ENCODE results near the gene ZNF792. TPM values are rescaled to one million over a fixed set of nuclear protein-coding genes. Genes with fewer than 3 reads are reported as not detected.

The ZNF792 gene
- total RNA-seq, 2 experiments from 2014 or later: 5.1 to 5.6 TPM

DNA sequence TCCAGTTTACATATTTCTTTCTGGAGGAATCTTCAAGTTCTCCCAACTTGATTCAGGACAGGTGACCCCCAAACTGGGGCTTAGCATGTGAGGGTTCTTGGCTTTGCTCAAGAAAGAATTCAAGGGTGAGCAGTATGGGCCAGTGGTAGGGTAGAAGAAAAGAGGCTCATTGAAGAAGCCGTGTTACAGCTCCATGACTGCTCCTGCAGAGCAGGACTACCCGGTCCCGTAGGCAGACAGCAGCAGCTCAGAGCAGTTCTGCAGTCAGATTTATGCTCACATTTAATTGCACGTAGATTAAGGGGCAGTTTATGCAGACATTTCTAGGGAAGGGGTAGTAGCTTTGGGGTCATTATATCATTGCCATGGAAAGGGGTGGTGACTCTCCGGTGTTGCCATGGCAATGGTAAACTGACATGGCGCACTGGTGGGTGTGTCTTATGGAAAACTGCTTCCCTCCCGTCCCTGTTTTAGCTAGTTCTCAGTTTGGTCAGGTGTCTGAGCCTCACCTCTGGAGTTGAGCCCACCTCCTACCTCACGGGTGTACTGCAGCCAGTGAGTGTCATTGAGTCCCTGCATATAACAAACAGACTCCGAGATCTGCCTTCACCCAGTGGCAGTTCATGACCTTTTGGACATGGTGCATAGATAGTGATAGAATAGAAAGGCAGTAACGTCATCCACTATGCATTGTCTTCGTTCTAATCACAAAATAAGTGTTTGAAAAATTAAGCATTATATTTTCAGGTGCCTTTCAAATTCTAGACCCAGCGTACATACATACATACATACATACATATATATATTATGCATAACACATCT, 16.0 kb upstream of the ZNF792 start:
- DNase-seq: no peak
- POLR2A ChIA-PET: interaction anchor here (0.9 to 1.2 kb wide), 2 partner anchors 42 to 146 kb away, joined by 3 read pairs; no protein-coding TSS in a partner anchor
- CTCF ChIA-PET: interaction anchor here (2.0 kb wide), 1 partner anchor 13 kb away, joined by 4 read pairs; no protein-coding TSS in a partner anchor
- H3K9me3 Mint-ChIP-seq: peaks cover 8% of the 10 kb centered on the region
- TF ChIP-seq, protein P1, sequence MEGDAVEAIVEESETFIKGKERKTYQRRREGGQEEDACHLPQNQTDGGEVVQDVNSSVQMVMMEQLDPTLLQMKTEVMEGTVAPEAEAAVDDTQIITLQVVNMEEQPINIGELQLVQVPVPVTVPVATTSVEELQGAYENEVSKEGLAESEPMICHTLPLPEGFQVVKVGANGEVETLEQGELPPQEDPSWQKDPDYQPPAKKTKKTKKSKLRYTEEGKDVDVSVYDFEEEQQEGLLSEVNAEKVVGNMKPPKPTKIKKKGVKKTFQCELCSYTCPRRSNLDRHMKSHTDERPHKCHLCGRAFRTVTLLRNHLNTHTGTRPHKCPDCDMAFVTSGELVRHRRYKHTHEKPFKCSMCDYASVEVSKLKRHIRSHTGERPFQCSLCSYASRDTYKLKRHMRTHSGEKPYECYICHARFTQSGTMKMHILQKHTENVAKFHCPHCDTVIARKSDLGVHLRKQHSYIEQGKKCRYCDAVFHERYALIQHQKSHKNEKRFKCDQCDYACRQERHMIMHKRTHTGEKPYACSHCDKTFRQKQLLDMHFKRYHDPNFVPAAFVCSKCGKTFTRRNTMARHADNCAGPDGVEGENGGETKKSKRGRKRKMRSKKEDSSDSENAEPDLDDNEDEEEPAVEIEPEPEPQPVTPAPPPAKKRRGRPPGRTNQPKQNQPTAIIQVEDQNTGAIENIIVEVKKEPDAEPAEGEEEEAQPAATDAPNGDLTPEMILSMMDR (IDR thresholded peaks at IDR 0.05): no peak
- no peaks in the 10 kb centered on the region for H3K27me3 Mint-ChIP-seq
- no peaks in the 10 kb centered on the region for H3K36me3 Mint-ChIP-seq (ENCODE audit: low read depth)
- no peak overlapping the region for H3K27ac Mint-ChIP-seq
- H3K4me3 Mint-ChIP-seq: no peak overlapping the region
- ATAC-seq: no peak
- peaks cover 10% of the 10 kb centered on the region for H3K4me1 Mint-ChIP-seq (ENCODE audit: low read depth)
- intact Hi-C loops (cut with micrococcal nuclease): no loop called here

DNA sequence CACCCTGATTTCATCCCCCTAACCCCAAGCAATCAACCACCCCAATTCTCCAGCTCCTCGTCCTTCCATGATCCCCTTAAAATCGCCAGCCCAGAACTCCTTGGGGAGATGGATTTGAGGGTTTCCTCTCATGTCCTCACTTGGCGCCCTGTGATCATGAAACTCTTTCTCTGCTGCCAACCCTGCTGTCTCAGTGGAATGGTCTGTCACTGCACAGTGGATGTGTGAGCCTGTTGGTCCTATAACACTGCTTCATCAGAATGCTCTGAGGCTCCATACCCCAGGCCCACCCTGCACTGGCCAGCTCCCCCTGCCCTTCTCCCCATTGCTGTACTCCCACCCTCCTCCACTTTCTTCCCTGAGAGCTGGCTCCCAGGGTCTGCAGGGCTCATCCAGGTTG, 12.6 kb upstream of the ZNF792 start:
- intact Hi-C loops (cut with micrococcal nuclease): no loop called here
- DNase-seq: no peak
- CTCF ChIA-PET: interaction anchor here (1.2 to 1.3 kb wide), 3 partner anchors 36 to 38 kb away, joined by 4 to 6 read pairs (median 4); no protein-coding TSS in a partner anchor
- no peak overlapping the region for H3K4me3 Mint-ChIP-seq
- H3K9me3 Mint-ChIP-seq: peaks cover 8% of the 10 kb centered on the region
- POLR2A ChIA-PET: interaction anchor here (0.6 to 1.0 kb wide), 3 partner anchors 17 to 51 kb away, joined by 3 read pairs; no protein-coding TSS in a partner anchor
- peaks cover 24% of the 10 kb centered on the region for H3K4me1 Mint-ChIP-seq (ENCODE audit: low read depth)
- H3K27ac Mint-ChIP-seq: no peak overlapping the region
- H3K27me3 Mint-ChIP-seq: no peaks in the 10 kb centered on the region
- no peak for ATAC-seq
- TF ChIP-seq, protein P1 (IDR thresholded peaks at IDR 0.05): no peak
- H3K36me3 Mint-ChIP-seq (ENCODE audit: low read depth): no peaks in the 10 kb centered on the region

DNA sequence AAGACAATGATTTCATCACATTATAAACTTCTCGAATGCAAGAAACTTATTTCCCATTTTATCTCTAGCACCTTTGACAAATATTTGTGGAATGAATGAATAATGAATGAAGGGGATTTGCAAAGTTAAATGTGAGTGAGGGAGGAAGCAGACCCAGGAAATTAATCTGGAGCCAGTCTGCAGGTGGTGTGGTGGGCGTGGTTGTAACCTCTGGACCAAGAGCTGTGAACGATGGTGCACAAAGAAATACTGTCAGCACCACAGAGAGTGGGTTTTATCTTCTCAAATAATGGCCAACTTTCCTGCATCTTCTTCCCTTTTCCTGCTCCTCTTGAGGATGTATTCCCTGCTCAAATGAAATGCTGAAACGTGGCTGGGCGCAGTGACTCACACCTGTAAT, 11.0 kb upstream of the ZNF792 start:
- ChIA-PET CTCF (interaction anchor here (1.2 to 4.7 kb wide), 2 partner anchors 21 to 37 kb away, joined by 3 to 92 read pairs; no protein-coding TSS in a partner anchor), POLR2A (no interaction called here)
- Mint-ChIP-seq H3K9me3 (peaks cover 11% of the 10 kb centered on the region), H3K27ac (no peak overlapping the region), H3K27me3 (no peaks in the 10 kb centered on the region), H3K36me3 (ENCODE audit: low read depth) (no peaks in the 10 kb centered on the region), H3K4me1 (ENCODE audit: low read depth) (peaks cover 24% of the 10 kb centered on the region), H3K4me3 (no peak overlapping the region)
- TF ChIP-seq, protein P1 (IDR thresholded peaks at IDR 0.05): no peak
- intact Hi-C loops (cut with micrococcal nuclease): no loop called here
- DNase-seq (no peak), ATAC-seq (no peak)

DNA sequence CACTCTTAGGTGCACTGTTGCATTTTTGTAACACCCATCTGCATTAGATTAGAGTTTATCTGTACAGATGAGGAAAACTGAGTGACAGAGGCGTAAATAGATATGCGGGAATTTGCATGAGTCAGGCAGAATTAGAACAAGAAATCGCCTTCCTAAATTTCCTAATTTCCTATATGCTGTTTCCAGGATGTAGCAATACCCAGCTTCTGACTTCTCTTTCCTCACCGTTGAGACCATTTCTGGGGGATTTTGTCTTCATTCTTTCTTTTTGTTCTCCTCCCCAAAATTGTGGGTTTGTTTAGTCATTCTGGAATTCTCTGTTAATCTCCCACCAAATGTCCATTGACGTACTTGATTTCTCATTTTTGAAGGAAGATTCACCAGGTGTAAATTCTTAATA, 10.6 kb upstream of the ZNF792 start:
- TF ChIP-seq, protein P1 (IDR thresholded peaks at IDR 0.05): no peak
- H3K36me3 Mint-ChIP-seq (ENCODE audit: low read depth): no peaks in the 10 kb centered on the region
- intact Hi-C loops (cut with micrococcal nuclease): no loop called here
- ATAC-seq: no peak
- no peaks in the 10 kb centered on the region for H3K27me3 Mint-ChIP-seq
- DNase-seq: no peak
- H3K9me3 Mint-ChIP-seq: peaks cover 14% of the 10 kb centered on the region
- ChIA-PET POLR2A (interaction anchor here (0.9 kb wide), 1 partner anchor 11 kb away, joined by 3 read pairs; the partner anchor contains the start of gene ZNF792), CTCF (interaction anchor here (1.0 to 4.7 kb wide), 5 partner anchors 21 to 69 kb away, joined by 3 to 92 read pairs (median 4); partner anchors contain the start of gene ZNF30)
- no peak overlapping the region for H3K27ac Mint-ChIP-seq
- H3K4me3 Mint-ChIP-seq: no peak overlapping the region
- peaks cover 24% of the 10 kb centered on the region for H3K4me1 Mint-ChIP-seq (ENCODE audit: low read depth)

Measured in activated CD8-positive, alpha-beta T cell treated with anti-CD3 and anti-CD28 coated beads for 36 hours (primary cell).